HG02870 (cell line): ENCODE data around the gene DPY19L3.
"Not testable (repeated sequence)": the region's sequence is repeated elsewhere in the genome, so short reads cannot be mapped to it uniquely, and the experiment has no call there.

Experiments used
- ATAC-seq: cut with Tn5 transposase; IDR thresholded peaks from one replicate; pipeline ENCODE4 v1.9.1; 2021; ENCODE audit warnings: mild to moderate bottlenecking, moderate library complexity; ENCODE audit not compliant: unreplicated experiment

Gene DPY19L3

GRCh38 chr19:32396046-32396652 is 9.4 kb upstream of the DPY19L3 start:
- peak; percentile 36 for ATAC-seq

GRCh38 chr19:32397671-32398101 is 7.9 kb upstream of the DPY19L3 start:
- no peak for ATAC-seq

GRCh38 chr19:32401992-32402391 is 3.6 kb upstream of the DPY19L3 start:
- ATAC-seq, result no peak

- no peak for ATAC-seq
These were observed 2.1 kb upstream of the DPY19L3 start for GRCh38 chr19:32403291-32403995.

GRCh38 chr19:32404213-32404932 is 1.2 kb upstream of the DPY19L3 start:
- no peak for ATAC-seq

- peak; percentile 9 for ATAC-seq
These were observed 588 bp upstream of the DPY19L3 start for GRCh38 chr19:32404933-32405430.

- no peak for ATAC-seq
These were observed 812 bp downstream of the DPY19L3 start for GRCh38 chr19:32406161-32407003.

- ATAC-seq, result no peak
These were observed 1.7 kb downstream of the DPY19L3 start for GRCh38 chr19:32407004-32407992.

GRCh38 chr19:32415246-32415645 is 9.7 kb downstream of the DPY19L3 start:
- ATAC-seq, result no peak

- ATAC-seq, result no peak
These were observed 10.1 kb downstream of the DPY19L3 start for GRCh38 chr19:32415669-32416068.

- ATAC-seq, result no peak
These were observed 11.3 kb downstream of the DPY19L3 start for GRCh38 chr19:32416749-32417456.

GRCh38 chr19:32418155-32418554 is 12.6 kb downstream of the DPY19L3 start:
- ATAC-seq, result no peak

- no peak for ATAC-seq
These were observed 16.2 kb downstream of the DPY19L3 start for GRCh38 chr19:32421589-32422361.

GRCh38 chr19:32422435-32422834 is 16.9 kb downstream of the DPY19L3 start:
- ATAC-seq, result no peak

GRCh38 chr19:32423944-32424343 is 18.4 kb downstream of the DPY19L3 start:
- ATAC-seq, result not testable (repeated sequence)

GRCh38 chr19:32427536-32427935 is 22.0 kb downstream of the DPY19L3 start:
- no peak for ATAC-seq

GRCh38 chr19:32436692-32437091 is 31.1 kb downstream of the DPY19L3 start:
- no peak for ATAC-seq

GRCh38 chr19:32437096-32437495 is 31.5 kb downstream of the DPY19L3 start:
- no peak for ATAC-seq
